ENCODE data around the gene CSTF3.

DNA sequence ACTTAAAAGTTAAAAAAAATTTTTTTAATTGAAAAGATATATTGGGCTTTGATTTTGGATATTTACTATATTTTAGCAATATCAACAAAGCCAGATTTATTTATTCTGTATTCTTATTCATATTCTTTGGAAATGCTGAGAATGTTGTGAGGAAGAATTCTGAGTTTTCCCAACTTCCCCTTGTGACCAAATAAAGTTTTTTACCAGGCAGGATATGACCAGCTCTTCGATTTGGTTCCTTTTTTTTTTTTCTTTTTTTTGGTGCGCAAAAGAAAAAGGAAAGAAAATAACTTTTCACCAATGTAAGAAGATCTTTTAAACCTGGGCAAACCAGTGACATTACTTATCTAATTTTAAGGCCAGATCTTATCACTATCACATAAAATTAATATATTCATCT, 109.0 kb downstream of the CSTF3 start:
- no peak for TF ChIP-seq CTCF (conservative IDR thresholded peaks at IDR 0.05; ENCODE audit: low read length)
- no peak for TF ChIP-seq EZH2phosphoT487 (IDR thresholded peaks at IDR 0.05; ENCODE audit: borderline replicate concordance, low read depth, low read length)

All from OCI-LY7 (cell line).